Stimulated activated CD8-positive, alpha-beta memory T cell treated with anti-CD3 and anti-CD28 coated beads, Interleukin-7, amount 100 ng/mL, for 1 hour (primary cell): ENCODE results near the gene PSMC5.
"Not testable (repeated sequence)": the region's sequence is repeated elsewhere in the genome, so short reads cannot be mapped to it uniquely, and the experiment has no call there.

Experiments
- DNase-seq, 2 donors: peaks; one replicate each; pipeline ENCODE4 v3.0.0-alpha.2; 2020; ENCODE audit warnings: low read depth in 2 of 2

The PSMC5 gene

DNA sequence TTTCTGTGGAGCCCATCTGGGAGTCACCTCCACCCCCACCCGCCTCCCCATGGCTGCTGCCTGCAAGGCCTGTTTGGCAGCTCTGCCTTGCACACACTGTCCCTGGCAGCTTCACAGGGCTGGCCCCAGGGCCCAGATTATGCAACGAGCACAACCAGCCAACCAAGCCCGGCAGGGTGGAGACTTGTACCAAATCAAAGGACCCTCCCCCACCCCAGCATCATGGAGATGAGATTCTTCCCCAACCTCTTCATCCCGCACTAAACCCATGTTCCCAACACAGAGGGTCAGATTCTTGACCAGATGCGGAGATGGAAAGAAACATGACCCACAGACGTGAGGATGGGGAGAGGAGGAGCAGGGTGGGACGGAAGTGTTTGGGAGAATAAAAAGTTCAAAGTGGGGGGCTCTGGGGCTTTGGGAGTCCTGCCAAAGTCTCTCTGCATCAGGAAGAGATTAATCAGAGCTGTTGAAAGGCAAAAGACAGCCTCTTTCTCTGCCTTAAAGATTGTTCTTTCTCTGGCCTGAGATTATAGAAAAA lies 11.5 kb downstream of the PSMC5 start:
- no peak for DNase-seq

DNA sequence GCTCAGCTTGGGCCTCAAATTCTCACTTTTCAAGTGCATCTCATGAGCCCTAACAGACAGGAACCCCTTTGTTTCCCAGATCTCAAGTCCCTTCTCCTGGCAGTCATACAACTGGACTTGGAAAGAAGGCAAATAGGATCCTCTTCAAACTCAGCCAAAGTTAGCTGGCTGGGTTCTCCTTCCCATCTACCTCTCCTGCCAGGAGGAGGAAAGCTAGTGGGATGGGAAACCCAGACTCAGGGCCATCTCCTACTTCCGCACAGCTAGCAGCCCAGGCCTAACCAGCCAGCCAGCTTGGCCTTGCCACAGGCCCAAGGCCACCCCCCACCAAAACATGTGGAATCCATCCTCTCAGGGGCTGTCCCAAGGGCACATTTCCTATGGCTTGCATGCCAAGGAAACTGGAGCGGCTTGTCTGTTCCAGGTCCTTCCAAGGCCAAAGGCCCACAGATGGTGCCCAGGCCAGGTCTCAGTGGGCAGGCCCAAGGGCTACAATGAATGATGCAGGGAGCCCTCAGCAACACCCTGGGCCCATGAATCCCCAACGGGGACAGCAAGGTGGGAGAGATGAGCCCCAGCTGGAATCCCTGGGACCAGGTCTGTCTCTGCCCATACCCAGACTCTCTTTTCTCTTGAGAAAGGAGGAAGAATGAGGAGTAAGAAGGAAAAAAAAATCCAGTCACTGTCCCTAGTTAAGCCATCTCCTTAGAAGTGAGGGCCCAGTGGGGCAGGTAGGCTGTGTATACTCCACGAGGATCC lies 13.5 kb downstream of the PSMC5 start:
- no peak for DNase-seq

DNA sequence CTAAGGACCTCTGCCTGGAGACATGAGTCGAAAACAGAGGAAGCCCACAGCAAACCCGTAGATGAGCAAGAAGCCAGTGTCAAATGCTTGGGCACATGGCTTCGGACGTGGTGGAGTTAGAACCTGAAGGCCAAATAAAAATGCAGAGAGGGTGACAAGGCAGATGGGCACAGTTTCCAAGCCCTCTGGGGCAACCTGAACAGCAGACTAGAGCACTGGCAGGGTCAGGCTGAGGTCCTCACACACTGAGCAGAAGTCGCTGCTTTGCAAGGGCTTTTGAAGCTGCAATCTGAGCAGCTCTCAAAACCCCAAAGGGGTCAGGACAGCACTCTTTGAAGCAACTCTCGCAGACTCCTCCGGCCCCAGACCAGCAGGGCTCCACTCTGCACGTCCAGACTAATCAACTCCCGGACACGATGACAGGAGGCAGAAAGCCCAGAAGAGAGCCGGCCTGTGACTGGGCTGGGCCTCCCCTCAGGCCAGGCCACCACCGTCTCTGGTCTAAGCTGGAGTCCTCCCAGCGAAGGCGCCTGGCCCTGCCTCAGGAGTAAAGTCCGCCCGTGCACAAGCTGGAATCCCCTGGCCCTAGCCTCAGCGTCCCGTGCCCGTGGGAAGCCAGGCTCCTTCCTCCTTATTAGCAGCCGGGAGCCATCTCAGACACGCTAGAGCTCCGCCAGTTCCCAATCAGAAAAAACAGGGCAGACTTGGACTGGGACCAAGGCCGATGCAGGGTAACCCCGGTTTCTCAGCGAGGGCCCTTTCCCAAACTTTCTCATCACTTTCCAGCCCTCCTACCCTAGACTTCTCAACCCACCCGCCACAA lies 14.3 kb downstream of the PSMC5 start:
- no peak for DNase-seq

DNA sequence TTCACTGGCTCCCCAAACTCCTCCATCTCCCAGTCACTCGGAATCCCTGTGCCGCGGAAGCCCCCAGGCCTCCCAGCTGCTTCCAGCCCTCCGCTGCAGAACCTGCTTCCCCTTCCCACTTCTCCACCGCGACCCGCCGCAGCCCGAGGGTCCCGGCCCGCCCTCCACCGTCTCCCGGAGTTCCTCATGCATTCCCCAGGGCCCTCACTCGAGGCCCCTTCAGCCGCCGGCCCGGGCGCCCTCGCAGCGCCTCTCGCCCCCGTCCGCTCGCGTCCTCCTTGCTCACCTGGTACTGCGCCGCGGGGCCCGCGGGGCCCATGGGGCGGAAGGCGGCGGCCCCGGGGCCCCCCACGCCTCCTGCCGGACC lies 14.9 kb downstream of the PSMC5 start:
- DNase-seq, result no peak

DNA sequence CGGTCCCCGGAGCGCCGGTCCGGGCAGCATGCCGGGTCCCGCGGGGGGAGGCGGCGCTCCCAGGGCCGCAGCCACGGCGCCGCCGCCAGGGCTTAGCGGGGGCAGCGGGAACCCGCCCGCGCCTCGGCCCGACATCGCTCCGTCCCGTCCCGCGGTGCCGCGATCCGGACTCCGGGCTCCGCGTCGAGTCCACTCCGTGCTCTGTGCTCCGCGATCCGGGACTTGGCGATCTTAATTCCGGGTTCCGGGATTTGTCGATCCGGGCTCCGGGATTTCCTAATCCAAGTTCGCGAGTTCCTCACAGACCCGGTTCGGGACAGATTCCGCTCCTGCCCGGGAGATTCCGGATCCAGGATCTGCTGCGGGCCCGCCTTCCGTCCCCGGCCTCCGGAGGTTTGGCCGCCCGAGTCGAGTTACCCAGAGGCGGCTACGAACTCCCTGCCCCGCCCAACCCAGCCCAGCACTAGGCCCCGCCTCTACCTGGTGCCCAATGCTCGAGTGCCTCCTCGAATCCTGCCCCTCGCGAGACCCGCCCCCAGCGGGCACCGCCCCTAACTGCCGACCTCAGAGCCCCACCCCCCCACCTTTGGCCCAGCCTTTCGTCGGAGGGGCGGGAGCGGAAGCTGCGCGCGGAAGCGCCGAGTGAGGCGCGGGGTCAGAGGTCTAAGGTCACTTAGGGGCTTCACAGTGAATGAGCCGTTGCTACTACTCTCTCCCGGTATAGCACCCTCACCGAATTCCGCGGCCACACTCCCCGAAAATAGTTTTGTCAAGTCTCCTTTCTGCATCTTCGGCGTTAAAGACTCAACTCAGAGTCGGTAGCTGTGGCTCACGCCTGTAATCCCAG lies 15.5 kb downstream of the PSMC5 start, which contains the start of gene SMARCD2:
Gene SMARCD2 (minus strand): TSS at position 146 of the 847 bp plus-strand sequence. CDS start 11 bp downstream, at position 135.
- peak; percentile 97 to 98 for DNase-seq

DNA sequence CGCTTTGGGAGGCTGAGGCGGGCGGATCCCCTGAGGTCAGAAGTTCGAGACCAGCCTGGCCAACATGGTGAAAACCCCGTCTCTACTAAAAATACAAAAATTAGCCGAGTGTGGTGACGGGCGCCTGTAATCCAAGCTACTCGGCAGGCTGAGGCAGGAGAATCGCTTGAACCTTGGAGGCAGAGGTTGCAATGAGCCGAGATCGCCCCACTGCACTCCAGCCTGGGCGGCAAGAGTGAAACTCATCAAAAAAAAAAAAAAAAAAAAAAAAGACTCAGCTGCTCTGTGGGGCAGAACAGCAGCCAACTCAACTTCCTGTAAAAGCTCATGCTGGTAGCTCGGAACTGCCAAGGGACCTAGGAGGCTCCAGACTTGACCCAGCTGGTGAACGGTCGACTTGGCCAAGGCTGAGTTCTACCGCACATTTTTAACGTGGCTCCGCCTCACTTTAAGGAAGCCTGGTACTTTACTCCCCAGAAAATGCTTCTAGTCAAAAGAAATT lies 16.2 kb downstream of the PSMC5 start:
- DNase-seq, result not testable (repeated sequence)

DNA sequence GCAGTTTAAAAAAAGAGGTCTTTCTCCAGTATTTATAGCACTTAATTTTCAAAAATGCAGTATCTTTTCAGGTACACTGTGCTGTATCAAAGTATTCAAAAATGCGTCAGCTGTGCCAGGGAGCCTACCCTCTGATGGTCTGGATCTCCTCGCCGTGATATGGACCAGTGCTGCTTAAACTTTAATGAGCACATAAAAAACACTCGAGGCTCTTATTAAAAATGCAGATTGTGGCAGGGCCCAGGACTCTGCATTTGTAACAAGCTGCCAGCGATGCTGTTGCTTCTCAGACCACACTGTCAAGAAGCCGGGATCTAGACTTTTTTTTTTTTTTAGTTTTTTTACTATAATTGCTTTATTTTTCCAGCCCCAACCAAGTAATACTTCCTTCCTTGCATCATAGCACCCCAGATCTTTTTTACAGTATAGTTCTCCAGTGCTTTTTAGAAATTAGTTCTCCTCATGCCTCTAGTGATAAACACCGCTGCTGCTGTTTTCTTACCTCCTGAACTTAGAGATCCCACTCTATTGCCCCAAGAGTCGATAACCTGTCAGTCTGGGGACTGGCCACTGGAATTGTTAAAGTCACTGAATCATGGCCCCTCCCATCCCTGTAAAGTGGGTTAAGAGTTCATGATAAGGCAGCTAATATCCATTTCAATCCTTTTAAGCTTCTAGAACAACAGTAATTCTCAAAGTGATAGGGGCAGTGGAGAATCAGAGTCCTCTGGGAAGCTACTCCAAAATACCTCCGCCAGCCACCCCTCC lies 16.9 kb downstream of the PSMC5 start:
- no peak for DNase-seq

DNA sequence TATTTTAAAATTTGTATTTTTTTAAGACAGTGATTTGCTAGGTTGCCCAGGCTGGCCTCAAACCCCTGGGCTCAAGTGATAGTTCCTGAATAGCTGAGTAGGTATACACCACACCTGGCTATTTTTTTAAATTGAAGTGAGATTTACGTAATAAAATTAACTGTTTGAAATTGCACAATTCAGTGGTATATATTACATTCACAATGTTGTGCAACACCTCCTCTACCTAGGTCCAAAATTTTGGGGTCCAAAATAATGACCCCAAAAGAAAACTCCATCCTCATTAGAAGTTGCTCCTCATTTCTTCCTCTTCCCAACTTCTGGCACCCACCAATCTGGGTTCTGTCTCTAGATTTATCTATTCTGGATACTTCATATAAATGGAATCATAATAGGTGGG lies 18.3 kb downstream of the PSMC5 start:
- no peak for DNase-seq

DNA sequence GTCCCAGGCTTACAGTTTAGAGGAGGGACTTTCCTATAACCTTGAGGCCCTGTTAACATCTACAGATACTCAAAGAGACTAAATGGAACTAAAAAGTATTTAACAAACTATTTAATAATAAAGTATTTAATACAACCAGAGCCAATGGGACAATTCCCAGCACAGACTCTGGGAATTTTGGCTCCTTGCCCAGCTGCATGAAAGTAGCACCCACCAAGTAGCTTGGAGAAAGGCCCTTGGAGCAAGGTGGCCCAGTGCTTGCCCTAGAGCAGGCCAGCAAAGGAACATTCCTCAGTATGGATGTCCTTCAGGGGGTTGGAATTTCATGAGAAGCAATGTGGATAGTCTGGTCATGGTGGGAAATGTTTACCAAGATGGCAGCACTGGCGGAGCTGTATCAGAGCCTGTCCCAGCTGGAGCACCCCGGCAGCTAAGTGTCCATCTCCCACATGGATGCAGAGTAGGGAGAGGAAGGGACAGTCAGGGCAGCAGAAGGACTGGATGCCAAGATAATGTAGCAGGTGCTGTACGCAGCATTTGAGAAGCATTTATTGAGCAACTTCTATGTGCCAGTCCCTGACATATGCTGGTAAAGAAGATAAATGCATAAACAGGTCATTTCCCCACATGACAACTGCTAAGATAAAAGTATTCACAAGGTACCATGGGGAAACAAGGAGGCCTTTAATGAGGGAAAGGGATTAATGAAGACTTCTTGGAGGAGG lies 20.5 kb downstream of the PSMC5 start:
- DNase-seq, result no peak

DNA sequence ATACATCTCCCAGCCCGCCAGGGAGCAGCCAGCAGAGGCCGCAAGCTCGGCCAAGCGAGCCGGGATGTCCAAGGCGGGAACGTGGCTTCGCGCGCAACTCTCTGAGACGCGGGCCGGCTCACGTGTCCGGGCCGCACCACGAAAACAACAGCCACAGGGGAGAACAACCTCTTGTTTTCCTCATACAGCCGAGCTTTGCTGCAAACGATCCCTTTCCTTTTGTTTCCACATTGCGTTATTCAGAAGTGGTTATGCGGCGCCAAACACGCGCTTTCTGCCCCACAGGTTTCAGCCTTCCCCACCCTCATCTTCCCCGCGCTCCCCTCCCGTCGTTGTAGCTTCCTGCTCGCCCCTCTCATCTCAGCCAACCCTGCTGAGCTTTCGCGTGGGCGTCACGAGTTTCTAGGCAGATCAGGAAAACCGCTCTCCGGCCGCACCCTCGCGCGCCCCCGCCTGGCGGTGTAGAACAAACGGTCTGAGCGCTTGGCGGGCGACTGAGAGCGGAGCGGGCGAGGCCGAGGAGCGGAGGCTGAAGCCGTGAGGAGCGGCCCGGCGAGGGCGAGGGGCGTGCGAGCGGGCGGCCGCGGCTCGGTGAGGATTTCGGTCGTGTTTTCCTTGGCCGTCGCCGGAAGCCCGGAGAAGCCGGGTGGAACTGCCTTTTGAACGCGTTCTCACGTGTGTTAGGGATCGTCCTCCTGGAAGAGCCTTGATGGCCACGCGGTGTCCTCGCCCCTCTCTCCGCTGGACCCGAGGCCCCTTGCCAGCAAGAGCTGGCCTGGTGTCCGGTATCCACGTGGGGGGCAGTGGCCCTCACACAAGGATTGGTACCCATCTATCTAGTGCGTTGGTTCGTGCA lies 21.8 kb downstream of the PSMC5 start:
- peak; percentile 89 to 95 for DNase-seq

DNA sequence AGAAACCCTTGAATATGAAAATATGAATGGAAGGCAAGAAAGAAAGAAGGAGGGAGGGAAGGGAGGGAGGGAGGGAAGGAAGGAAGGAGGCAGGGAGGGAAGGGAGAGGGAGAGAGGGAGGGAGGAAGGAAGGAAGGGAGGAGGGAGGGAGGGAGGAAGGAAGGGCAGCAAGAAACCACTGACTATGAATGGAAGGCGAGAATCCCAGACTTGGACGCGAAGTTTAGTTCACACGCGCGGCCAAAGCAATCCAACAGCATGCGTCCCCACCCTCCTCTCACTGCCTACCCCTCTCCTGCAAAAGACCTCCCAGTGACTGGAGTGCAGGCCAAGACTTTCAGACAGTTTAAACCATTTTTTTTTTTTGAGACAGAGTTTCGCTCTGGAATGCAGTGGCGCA lies 23.2 kb downstream of the PSMC5 start:
- no peak for DNase-seq

DNA sequence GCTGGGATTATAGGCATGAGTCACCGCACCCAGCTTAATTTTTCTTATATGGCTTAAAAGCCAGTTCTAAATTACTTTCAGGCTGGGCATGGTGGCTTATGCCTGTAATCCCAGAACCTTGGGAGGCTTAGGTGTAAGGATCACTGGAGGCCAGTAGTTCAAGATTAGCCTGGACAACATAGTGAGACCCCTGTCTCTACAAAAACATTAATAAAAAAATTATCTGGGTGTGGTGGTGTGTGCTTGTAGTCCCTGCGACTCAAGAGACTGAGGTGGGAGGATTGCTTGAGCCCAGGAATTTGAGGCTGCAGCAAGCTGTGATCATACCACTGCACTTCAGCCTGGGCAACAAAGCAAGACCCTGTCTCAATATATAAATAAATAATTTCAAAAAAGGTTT lies 26.0 kb downstream of the PSMC5 start:
- DNase-seq, result no peak

DNA sequence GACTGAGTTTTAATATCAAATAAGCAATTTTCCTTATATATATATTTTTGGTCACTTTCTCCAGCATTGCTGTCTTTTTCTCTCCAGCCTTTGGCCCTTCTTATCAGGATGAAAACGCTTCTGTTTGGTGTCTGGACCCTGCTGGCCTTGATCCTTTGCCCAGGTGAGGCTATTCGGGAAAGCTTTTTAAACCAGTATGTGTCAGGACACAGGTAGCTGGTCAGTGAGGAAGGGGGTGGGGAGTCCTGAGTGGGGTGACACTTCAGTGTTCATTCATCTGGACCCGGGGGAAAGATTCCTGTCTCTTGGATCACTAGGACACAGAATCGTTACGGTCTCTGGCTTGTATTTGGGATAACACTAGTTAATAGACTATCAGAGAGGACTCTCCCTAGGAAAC lies 27.5 kb downstream of the PSMC5 start:
- no peak for DNase-seq

DNA sequence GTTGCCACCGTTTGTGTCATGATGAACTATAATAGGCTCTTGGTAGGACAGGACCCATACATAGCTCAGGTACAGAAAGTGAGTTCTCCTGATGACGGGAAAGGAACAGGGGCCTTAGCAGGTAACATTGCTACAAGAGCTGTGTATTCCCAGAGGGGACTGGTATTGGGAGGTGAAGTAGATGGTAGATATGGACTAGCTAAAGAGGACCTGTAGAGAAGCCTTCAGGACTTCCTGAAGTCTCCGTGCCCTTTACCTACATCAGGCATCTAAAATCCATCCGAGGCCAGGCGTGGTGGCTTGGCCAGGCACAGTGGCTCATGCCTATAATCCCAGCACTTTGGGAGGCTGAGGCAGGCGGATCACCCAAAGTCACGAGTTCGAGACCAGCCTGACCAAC lies 28.0 kb downstream of the PSMC5 start:
- no peak for DNase-seq

DNA sequence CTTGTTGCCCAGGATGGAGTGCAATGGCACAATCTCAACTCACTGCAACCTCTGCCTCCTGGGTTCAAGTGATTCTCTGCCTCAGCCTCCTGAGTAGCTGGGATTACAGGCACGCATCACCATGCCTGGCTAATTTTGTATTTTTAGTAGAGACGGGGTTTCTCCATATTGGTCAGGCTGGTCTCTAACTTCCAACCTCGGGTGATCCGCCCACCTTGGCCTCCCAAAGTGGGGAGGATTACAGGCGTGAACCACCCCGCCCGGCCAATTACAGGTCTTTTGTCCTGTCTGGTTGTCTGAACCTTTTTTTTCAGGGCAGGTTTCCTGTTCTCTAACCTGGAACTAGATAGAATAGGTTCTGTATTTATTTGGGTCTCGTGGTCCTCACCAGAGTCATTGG lies 29.2 kb downstream of the PSMC5 start:
- not testable (repeated sequence) for DNase-seq

DNA sequence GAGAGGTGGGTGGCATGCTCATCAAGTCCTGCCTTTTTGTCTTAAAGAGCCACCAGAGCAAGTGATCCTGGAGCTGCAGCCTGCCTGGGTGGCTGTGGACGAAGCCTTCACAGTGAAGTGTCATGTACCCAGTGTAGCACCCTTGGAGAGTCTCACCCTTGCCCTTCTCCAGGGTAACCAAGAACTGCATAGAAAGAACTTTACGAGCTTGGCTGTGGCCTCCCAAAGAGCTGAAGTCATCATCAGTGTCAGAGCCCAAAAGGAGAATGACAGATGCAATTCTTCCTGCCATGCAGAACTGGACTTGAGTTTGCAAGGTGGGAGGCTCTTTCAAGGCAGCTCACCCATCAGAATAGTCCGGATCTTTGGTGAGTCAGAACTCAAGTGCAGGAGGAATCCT lies 32.0 kb downstream of the PSMC5 start:
- DNase-seq, result no peak

DNA sequence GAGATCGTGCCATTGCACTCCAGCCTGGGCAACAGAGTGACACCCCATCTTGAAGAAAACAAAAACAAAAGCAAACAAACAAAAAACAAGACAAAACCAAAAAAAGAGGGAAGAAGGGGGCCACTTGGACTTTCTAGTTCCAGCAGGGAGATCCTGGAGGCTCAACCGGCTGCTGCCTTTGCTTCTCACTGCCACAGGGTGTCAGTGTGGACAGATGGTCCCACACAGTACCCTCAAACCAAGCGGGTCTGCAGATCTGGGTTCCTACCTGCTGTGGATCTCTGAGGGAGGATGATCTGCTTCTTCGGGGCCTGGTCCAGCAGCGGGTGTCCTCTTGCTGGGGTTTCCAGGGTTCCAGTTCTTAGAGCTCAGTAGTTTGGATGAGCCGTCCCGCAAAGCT lies 39.4 kb downstream of the PSMC5 start:
- not testable (repeated sequence) for DNase-seq

DNA sequence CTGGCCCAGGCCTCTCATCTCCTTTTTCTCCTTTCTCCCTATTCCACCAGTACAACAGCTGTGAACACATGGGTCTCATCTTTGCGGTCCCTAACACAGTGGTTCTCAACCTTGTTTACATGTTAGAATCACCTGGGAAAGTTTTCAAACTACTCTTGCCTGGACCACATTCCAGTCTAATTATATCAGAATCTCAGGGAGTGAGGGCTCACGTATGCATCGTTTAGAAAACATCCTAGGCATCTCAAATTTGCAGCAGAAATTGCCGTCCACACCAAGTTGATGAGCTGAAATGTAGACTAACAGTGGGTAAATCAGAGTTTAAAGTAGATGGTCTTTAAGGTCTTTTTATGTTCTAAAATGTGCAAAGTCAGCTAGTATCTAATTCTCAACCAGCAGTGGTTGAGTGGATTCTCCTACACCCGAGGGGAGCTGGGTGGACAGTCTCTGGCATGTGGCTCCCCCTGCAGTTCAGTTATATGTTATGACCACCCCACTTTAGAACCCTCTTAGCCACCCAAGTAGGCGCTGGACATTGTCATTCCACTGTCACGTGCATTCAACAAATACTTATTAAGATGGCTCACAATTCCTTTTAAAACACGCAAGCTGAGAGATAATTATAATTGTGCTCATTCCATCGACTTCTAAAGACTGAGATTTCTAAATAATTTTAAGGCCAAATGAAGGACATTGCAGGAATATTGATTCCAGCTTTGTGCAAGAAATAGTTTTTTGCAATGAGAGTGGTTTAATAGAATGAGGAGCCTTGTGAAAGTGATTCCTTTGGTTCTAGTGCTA lies 42.5 kb downstream of the PSMC5 start:
- not testable (repeated sequence) for DNase-seq
